Fibroblast of lung (primary cell): ENCODE data around the gene CPTP. TPM values are rescaled to one million over a fixed set of nuclear protein-coding genes. Genes with fewer than 3 reads are reported as not detected.
A peak's percentile ranks its signal among the peaks of the same experiment; 100 is the strongest.

ENCODE experiments used
- DNase-seq, 2 donors: peaks; one replicate each; pipeline versions ENCODE4 v3.0.0 to v3.0.0-alpha.2; 2010; ENCODE audit warnings: low read depth in 2 of 2
- H2AFZ ChIP-seq: 2 replicates; pipeline ENCODE4 v1.5.1; 2012; ENCODE audit warnings: low read length, control low read depth, inconsistent platforms
- H3K27ac ChIP-seq: 2 replicates; pipeline ENCODE4 v1.5.1; 2011; ENCODE audit warnings: low read length, control low read depth; ENCODE audit not compliant: insufficient read depth
- H3K27me3 ChIP-seq: 2 replicates; pipeline ENCODE4 v1.5.1; 2011; ENCODE audit warnings: mild to moderate bottlenecking, low read length; ENCODE audit not compliant: control insufficient read depth, insufficient read depth
- H3K36me3 ChIP-seq: 2 replicates; pipeline ENCODE4 v1.5.1; 2011; ENCODE audit warnings: low read length; ENCODE audit not compliant: control insufficient read depth, insufficient read depth
- H3K4me1 ChIP-seq: 2 replicates; pipeline ENCODE4 v1.5.1; 2011; ENCODE audit warnings: low read length; ENCODE audit not compliant: control insufficient read depth, insufficient read depth; ENCODE audit errors: extremely low read depth
- H3K4me2 ChIP-seq: 2 replicates; pipeline ENCODE4 v1.5.1; 2011; ENCODE audit warnings: low read length, control low read depth; ENCODE audit not compliant: insufficient read depth; ENCODE audit errors: extremely low read depth
- H3K4me3 ChIP-seq, 4 experiments: fragments of 200-600 bp in 1 of 4; sonication (generic) in 1 of 4; replicated peaks in 1 of 4; 2 replicates each; pipeline ENCODE4 v1.5.1; 2011 to 2016; ENCODE audit warnings: low read length in 4 of 4, low read depth in 3 of 4, mild to moderate bottlenecking in 3 of 4, control low read depth in 2 of 4, inconsistent platforms in 1 of 4, mixed read lengths in 1 of 4; ENCODE audit not compliant: insufficient read depth in 1 of 4; ENCODE audit errors: control extremely low read depth in 1 of 4
- H3K79me2 ChIP-seq: 2 replicates; pipeline ENCODE4 v1.5.1; 2012; ENCODE audit warnings: mild to moderate bottlenecking, low read length, inconsistent platforms; ENCODE audit not compliant: control insufficient read depth, insufficient read depth
- H3K9ac ChIP-seq: 2 replicates; pipeline ENCODE4 v1.5.1; 2011; ENCODE audit warnings: mild to moderate bottlenecking, low read length, control low read depth; ENCODE audit not compliant: insufficient read depth
- H3K9me3 ChIP-seq: 2 replicates; pipeline ENCODE4 v1.5.1; 2012; ENCODE audit warnings: low read depth, low read length; ENCODE audit not compliant: control insufficient read depth, insufficient read depth
- H4K20me1 ChIP-seq: 2 replicates; pipeline ENCODE4 v1.5.1; 2011; ENCODE audit warnings: low read length; ENCODE audit not compliant: control insufficient read depth, insufficient read depth; ENCODE audit errors: extremely low read depth
- CTCF ChIP-seq, 2 donors: IDR thresholded peaks in 1 of 2; conservative IDR thresholded peaks in 1 of 2; 1 replicate in 1 of 2; 2 replicates in 1 of 2; pipeline ENCODE4 v1.5.1; 2011 to 2012; ENCODE audit warnings: low read length in 2 of 2, control low read depth in 1 of 2, inconsistent platforms in 1 of 2, low read depth in 1 of 2, mild to moderate bottlenecking in 1 of 2
- EZH2 ChIP-seq: IDR thresholded peaks from 2 replicates; pipeline ENCODE4 v1.5.1; 2012; ENCODE audit warnings: low read length, control low read depth, mild to moderate bottlenecking; ENCODE audit errors: missing control alignments
- polyA plus RNA-seq, 2 donors: library from polyadenylated mRNA; depleted of rRNA in 1 of 2; stranded (reverse) in 1 of 2; unstranded in 1 of 2; fragments of >200 nt; gene quantifications; 2 replicates each; pipeline ENCODE4 v1.2.1, GENCODE V29; 2011 to 2012; ENCODE audit warnings: missing spikeins in 1 of 2
- total RNA-seq: library from RNA; depleted of rRNA; stranded (reverse); fragments of >200 nt; gene quantifications from 2 replicates; pipeline ENCODE4 v1.2.1, GENCODE V29; 2014

CPTP gene
- total and polyA plus RNA-seq, 2 donors (not counting 1 experiment from before 2014, with no cell fraction given), result 6.0 to 10.1 TPM

GRCh38 chr1:1286313-1287261, 38.0 kb upstream of the CPTP start:
- H3K9ac ChIP-seq, result no peak overlapping the region
- DNase-seq, result no peak
- no peaks in the 10 kb centered on the region for H3K79me2 ChIP-seq
- no peaks in the 10 kb centered on the region for H3K27me3 ChIP-seq
- no peaks in the 10 kb centered on the region for H3K9me3 ChIP-seq
- no peak overlapping the region for H3K4me2 ChIP-seq
- H3K4me1 ChIP-seq, result peaks cover 2% of the 10 kb centered on the region
- H2AFZ ChIP-seq, result no peak overlapping the region
- H3K4me3 ChIP-seq, result no peak overlapping the region
- no peak overlapping the region for H3K27ac ChIP-seq
- H4K20me1 ChIP-seq, result no peaks in the 10 kb centered on the region
- H3K36me3 ChIP-seq, result no peaks in the 10 kb centered on the region
- TF ChIP-seq EZH2, result no peak
- TF ChIP-seq CTCF (conservative IDR thresholded peaks at IDR 0.05 in 1 of 2, IDR thresholded peaks at IDR 0.05 in 1 of 2; ENCODE audit: low read depth in 1 of 2, low read length in 2 of 2), result no peak

- Histone ChIP-seq H3K27ac (no peak overlapping the region), H3K4me2 (no peak overlapping the region), H3K27me3 (no peaks in the 10 kb centered on the region), H3K4me1 (no peaks in the 10 kb centered on the region), H3K9ac (no peak overlapping the region), H3K79me2 (no peaks in the 10 kb centered on the region), H2AFZ (no peak overlapping the region), H3K9me3 (no peaks in the 10 kb centered on the region), H3K4me3 (no peak overlapping the region), H3K36me3 (no peaks in the 10 kb centered on the region), H4K20me1 (no peaks in the 10 kb centered on the region)
- TF ChIP-seq CTCF (conservative IDR thresholded peaks at IDR 0.05 in 1 of 2, IDR thresholded peaks at IDR 0.05 in 1 of 2; ENCODE audit: low read depth in 1 of 2, low read length in 2 of 2), result no peak
- TF ChIP-seq EZH2, result no peak
- no peak for DNase-seq
Observed at GRCh38 chr1:1287288-1288110, 37.1 kb upstream of the CPTP start.

GRCh38 chr1:1290238-1290731, 34.3 kb upstream of the CPTP start:
- no peak overlapping the region for H3K4me2 ChIP-seq
- no peaks in the 10 kb centered on the region for H3K79me2 ChIP-seq
- peaks cover 12% of the 10 kb centered on the region for H3K36me3 ChIP-seq
- no peaks in the 10 kb centered on the region for H3K9me3 ChIP-seq
- H3K9ac ChIP-seq, result no peak overlapping the region
- H3K4me3 ChIP-seq, result no peak overlapping the region
- peak; percentile 62 to 64 for TF ChIP-seq CTCF (conservative IDR thresholded peaks at IDR 0.05 in 1 of 2, IDR thresholded peaks at IDR 0.05 in 1 of 2; ENCODE audit: low read depth in 1 of 2, low read length in 2 of 2)
- TF ChIP-seq EZH2, result no peak
- peak; percentile 27 to 39 for DNase-seq
- H3K27me3 ChIP-seq, result no peaks in the 10 kb centered on the region
- no peak overlapping the region for H2AFZ ChIP-seq
- no peak overlapping the region for H3K27ac ChIP-seq
- H3K4me1 ChIP-seq, result no peaks in the 10 kb centered on the region
- H4K20me1 ChIP-seq, result no peaks in the 10 kb centered on the region
